ENCODE measurements around the gene PPP1R15B. TPM values are rescaled to one million over a fixed set of nuclear protein-coding genes. Genes with fewer than 3 reads are reported as not detected.

Gene PPP1R15B
- total RNA-seq, 1 experiment from 2014 or later, result 69.3 TPM

DNA sequence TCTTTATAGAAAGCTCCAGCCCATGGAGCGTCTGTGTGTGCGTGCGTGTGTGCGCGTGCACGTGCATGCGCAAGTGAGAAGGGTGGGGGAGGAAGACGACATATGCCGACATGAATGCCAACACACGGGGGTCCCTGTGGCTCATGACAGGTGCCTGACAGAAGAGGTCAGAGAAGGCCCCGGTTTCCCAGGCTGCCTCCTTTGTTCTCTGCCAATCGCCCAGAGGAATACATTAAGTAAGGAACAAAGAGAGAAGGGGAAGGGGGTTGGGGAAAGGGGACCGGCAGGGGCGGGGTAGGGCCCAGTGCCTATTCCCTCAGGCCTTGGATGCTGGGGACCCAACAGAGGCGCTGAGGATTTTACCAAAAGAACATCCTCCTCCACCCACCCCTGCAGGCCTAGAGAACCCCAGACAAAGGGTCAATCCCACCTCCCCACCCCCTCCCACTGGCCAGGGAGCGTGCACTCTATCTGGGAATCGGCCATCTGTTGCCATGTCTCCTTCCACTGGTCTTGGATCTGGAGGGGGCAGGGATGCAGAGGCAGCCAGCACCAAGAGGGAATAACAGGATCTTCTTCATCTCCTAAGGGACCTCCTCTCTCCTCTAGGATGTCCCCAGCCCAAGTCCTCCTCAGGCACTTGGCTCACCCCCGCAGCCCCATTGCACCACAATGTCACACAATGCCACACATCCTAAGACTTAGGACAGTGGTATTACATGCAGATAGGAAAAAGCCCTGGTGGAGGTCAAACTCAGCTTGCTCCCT is 43.6 kb upstream of the PPP1R15B start:
- H3K9me3 ChIP-seq (ENCODE audit: control insufficient read depth in 1 of 2, insufficient read depth in 1 of 2, low read depth in 1 of 2, low read length in 2 of 2), result no peaks in the 10 kb centered on the region
- H3K9ac ChIP-seq (ENCODE audit: low read length), result no peak overlapping the region
- H3K36me3 ChIP-seq (ENCODE audit: control insufficient read depth in 1 of 2, insufficient read depth in 2 of 2, low read length in 2 of 2), result no peaks in the 10 kb centered on the region; a peak in 1 of 4 replicates
- no peak overlapping the region for H3K27ac ChIP-seq (ENCODE audit: low read depth, low read length)
- ChIA-PET RAD21 (ENCODE audit: low non-redundant PET in 1 of 2, low total read pairs in 2 of 2, uncharacterized antibody in 2 of 2, unreplicated experiment in 2 of 2) (no interaction called here), CTCF (no interaction called here), POLR2A (no interaction called here)
- no peak overlapping the region for H3K4me3 ChIP-seq (replicated peaks in 1 of 2; ENCODE audit: low read depth in 1 of 2, low read length in 2 of 2)
- no peaks in the 10 kb centered on the region for H3K27me3 ChIP-seq (ENCODE audit: insufficient read depth, low read length)
- no peak overlapping the region for H2AFZ ChIP-seq (ENCODE audit: low read depth, low read length, poor library complexity, severe bottlenecking)
- peaks cover 3 to 11% of the 10 kb centered on the region in 2 experiments; a peak in 3 of 4 replicates for H3K4me1 ChIP-seq (ENCODE audit: control insufficient read depth in 1 of 2, insufficient read depth in 2 of 2, low read length in 2 of 2)
- no peaks in the 10 kb centered on the region for H4K20me1 ChIP-seq (ENCODE audit: insufficient read depth)
- no TSS peak for BruUV-seq (replicated peaks)
- no peak for ATAC-seq
- intact Hi-C loops (cut with micrococcal nuclease), result no loop called here
- no peak for DNase-seq (ENCODE audit: low read depth, low spot score)
- no peaks in the 10 kb centered on the region for H3K9me2 ChIP-seq (ENCODE audit: insufficient read depth)
- H3K79me2 ChIP-seq (ENCODE audit: insufficient read depth, low read length), result no peaks in the 10 kb centered on the region
- no peak overlapping the region for H3K4me2 ChIP-seq (ENCODE audit: low read length)
- TF ChIP-seq EGR1 (IDR thresholded peaks at IDR 0.05; ENCODE audit: low read depth), result no peak
- no peak for TF ChIP-seq ZFX (IDR thresholded peaks at IDR 0.05)
- TF ChIP-seq JUND (IDR thresholded peaks at IDR 0.05), result no peak
- TF ChIP-seq, protein P1, sequence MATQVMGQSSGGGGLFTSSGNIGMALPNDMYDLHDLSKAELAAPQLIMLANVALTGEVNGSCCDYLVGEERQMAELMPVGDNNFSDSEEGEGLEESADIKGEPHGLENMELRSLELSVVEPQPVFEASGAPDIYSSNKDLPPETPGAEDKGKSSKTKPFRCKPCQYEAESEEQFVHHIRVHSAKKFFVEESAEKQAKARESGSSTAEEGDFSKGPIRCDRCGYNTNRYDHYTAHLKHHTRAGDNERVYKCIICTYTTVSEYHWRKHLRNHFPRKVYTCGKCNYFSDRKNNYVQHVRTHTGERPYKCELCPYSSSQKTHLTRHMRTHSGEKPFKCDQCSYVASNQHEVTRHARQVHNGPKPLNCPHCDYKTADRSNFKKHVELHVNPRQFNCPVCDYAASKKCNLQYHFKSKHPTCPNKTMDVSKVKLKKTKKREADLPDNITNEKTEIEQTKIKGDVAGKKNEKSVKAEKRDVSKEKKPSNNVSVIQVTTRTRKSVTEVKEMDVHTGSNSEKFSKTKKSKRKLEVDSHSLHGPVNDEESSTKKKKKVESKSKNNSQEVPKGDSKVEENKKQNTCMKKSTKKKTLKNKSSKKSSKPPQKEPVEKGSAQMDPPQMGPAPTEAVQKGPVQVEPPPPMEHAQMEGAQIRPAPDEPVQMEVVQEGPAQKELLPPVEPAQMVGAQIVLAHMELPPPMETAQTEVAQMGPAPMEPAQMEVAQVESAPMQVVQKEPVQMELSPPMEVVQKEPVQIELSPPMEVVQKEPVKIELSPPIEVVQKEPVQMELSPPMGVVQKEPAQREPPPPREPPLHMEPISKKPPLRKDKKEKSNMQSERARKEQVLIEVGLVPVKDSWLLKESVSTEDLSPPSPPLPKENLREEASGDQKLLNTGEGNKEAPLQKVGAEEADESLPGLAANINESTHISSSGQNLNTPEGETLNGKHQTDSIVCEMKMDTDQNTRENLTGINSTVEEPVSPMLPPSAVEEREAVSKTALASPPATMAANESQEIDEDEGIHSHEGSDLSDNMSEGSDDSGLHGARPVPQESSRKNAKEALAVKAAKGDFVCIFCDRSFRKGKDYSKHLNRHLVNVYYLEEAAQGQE (IDR thresholded peaks at IDR 0.05; ENCODE audit: low read depth), result no peak
- no peak for TF ChIP-seq EZH2 (IDR thresholded peaks at IDR 0.05)
- TF ChIP-seq FOSL1 (IDR thresholded peaks at IDR 0.05; ENCODE audit: low read depth), result no peak
- no peak for TF ChIP-seq ATF3 (IDR thresholded peaks at IDR 0.05)

Measured in HCT116 (cell line).